Activated T-cell treated with anti-CD3 and anti-CD28 coated beads, Interleukin-2, amount 50 U/mL, for 72 hours (primary cell): Measurements from ENCODE around the gene NDFIP1. TPM values are rescaled to one million over a fixed set of nuclear protein-coding genes. Genes with fewer than 3 reads are reported as not detected.

Experiments used
- ATAC-seq, 2 donors: fragments of 150-1000 bp; cut with Tn5 transposase; replicated peaks in 1 of 2; 2 replicates each; pipeline ENCODE4 v1.10.0; 2021; ENCODE audit warnings: moderate library complexity in 2 of 2, mild to moderate bottlenecking in 1 of 2
- DNase-seq, 2 donors: peaks; one replicate each; pipeline ENCODE4 v3.0.0; 2021 to 2022; ENCODE audit warnings: mixed read lengths in 1 of 2
- H3K27ac Mint-ChIP-seq: one replicate; pipeline ENCODE4 v1.8.0; 2022; ENCODE audit warnings: mild to moderate bottlenecking, moderate library complexity, mixed read lengths
- H3K27me3 Mint-ChIP-seq: one replicate; pipeline ENCODE4 v1.8.0; 2022; ENCODE audit warnings: low read depth, mixed read lengths
- H3K36me3 Mint-ChIP-seq, 2 donors: one replicate each; pipeline ENCODE4 v1.8.0; 2022; ENCODE audit warnings: mixed read lengths in 2 of 2, mild to moderate bottlenecking in 1 of 2; ENCODE audit not compliant: insufficient read depth in 2 of 2
- H3K4me1 Mint-ChIP-seq: one replicate; pipeline ENCODE4 v1.8.0; 2022; ENCODE audit warnings: low read depth, mixed read lengths
- H3K4me3 Mint-ChIP-seq, 2 donors: one replicate each; pipeline ENCODE4 v1.8.0; 2022; ENCODE audit warnings: mild to moderate bottlenecking in 2 of 2, mixed read lengths in 2 of 2, moderate library complexity in 2 of 2
- H3K9me3 Mint-ChIP-seq, 2 donors: one replicate each; pipeline ENCODE4 v1.8.0; 2022; ENCODE audit warnings: mixed read lengths in 2 of 2
- total RNA-seq, 2 donors: library from RNA; stranded (reverse); gene quantifications; one replicate each; pipeline ENCODE4 v1.2.3, GENCODE V29; 2022

Gene NDFIP1
- total RNA-seq, 2 donors from 2014 or later: 63.1 to 73.1 TPM

GRCh38 chr5:142197781-142198180 lies 89.2 kb downstream of the NDFIP1 start:
- no peak for DNase-seq

GRCh38 chr5:142199388-142199787 lies 90.8 kb downstream of the NDFIP1 start:
- Mint-ChIP-seq H3K27ac (no peak overlapping the region), H3K4me3 (no peak overlapping the region)
- ATAC-seq: no peak

More at GRCh38 chr5:142197781-142198180, 89.2 kb downstream of the NDFIP1 start:
- no peaks in the 10 kb centered on the region for H3K36me3 Mint-ChIP-seq
- no peaks in the 10 kb centered on the region for H3K4me1 Mint-ChIP-seq
- H3K27ac Mint-ChIP-seq: no peak overlapping the region
- H3K4me3 Mint-ChIP-seq: no peak overlapping the region
- no peaks in the 10 kb centered on the region for H3K9me3 Mint-ChIP-seq
- H3K27me3 Mint-ChIP-seq: no peaks in the 10 kb centered on the region
- ATAC-seq: no peak

DNA sequence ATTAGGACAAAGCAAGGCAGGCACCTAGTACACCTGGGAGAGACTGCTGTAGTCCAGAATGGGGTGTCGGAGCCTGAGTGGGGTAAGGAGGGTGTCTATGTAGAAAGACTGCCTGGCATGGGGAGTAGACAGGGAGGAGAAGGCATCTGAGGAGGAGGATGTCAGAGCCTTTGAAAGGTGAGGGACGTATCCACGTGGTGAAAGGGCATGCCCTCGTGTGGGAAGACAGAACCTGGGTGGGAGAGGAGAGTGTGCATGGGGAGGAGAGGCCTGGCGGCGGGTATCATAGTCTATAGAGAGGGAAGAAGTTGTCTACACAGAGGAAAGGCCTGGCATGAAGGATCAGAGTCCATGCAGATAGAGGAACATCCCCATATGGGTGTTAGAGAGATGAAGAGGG lies 91.8 kb downstream of the NDFIP1 start:
- ATAC-seq (no peak), DNase-seq (no peak)

More at GRCh38 chr5:142199388-142199787, 90.8 kb downstream of the NDFIP1 start:
- no peaks in the 10 kb centered on the region for H3K36me3 Mint-ChIP-seq
- H3K9me3 Mint-ChIP-seq: no peaks in the 10 kb centered on the region
- H3K27me3 Mint-ChIP-seq: no peaks in the 10 kb centered on the region
- DNase-seq: no peak
- H3K4me1 Mint-ChIP-seq: no peaks in the 10 kb centered on the region

DNA sequence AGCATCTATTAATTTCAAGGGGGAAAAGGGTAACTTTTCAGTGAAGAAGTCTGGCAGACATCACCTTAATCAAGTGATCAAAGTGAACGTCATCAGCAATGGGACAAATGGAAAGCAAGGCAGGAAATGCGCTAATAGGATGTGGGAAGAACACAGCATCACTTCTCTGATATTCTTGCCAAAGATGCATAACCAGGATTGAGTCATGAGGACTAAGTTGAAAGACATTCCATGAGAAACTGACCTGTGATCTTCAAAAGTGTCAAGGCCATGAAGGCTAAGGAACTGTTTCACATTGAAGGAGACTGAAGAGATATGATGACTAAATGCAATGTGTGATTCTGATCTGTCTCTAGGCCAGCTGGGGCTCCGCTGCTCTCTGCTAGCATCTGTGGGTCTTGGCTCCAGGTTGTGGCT lies 92.9 kb downstream of the NDFIP1 start:
- Mint-ChIP-seq H3K4me3 (no peak overlapping the region), H3K27me3 (no peaks in the 10 kb centered on the region), H3K27ac (no peak overlapping the region), H3K36me3 (no peaks in the 10 kb centered on the region), H3K4me1 (no peaks in the 10 kb centered on the region), H3K9me3 (no peaks in the 10 kb centered on the region)
- DNase-seq: no peak
- no peak for ATAC-seq

More for the DNA sequence above, 91.8 kb downstream of the NDFIP1 start:
- H3K27me3 Mint-ChIP-seq: no peaks in the 10 kb centered on the region
- H3K27ac Mint-ChIP-seq: no peak overlapping the region
- no peaks in the 10 kb centered on the region for H3K36me3 Mint-ChIP-seq
- no peaks in the 10 kb centered on the region for H3K9me3 Mint-ChIP-seq
- no peak overlapping the region for H3K4me3 Mint-ChIP-seq
- H3K4me1 Mint-ChIP-seq: no peaks in the 10 kb centered on the region

DNA sequence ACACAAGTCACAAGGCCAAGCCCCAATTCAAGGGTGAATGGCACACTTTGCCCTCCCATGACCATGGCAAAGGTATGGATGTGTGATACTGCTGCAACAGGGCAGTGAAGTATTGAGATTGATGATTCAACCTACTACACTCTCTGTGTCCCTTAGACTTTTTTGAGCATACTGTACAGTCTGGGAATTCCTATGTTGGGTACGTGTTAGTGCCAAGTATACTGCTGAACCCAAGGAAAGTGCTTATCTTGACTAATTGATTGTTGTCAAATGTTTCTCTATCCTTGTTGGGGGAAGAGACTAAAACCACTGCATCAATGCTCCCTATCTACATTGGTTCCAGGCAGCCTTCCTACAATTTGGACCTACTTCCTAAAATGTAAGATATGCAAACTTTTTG lies 93.7 kb downstream of the NDFIP1 start:
- DNase-seq (no peak), ATAC-seq (no peak)

More for the DNA sequence above, 93.7 kb downstream of the NDFIP1 start:
- H3K9me3 Mint-ChIP-seq: no peaks in the 10 kb centered on the region
- H3K27ac Mint-ChIP-seq: no peak overlapping the region
- no peaks in the 10 kb centered on the region for H3K27me3 Mint-ChIP-seq
- no peak overlapping the region for H3K4me3 Mint-ChIP-seq
- H3K4me1 Mint-ChIP-seq: no peaks in the 10 kb centered on the region
- no peaks in the 10 kb centered on the region for H3K36me3 Mint-ChIP-seq

Other genes with a start within 250 kb of the NDFIP1 start
- under 1 TPM in 1 of 2 donors, not detected in 1; 0.25 TPM for gene PCDH1, start 230.4 kb upstream of the NDFIP1 start, total RNA-seq
- 10 to 100 TPM; 48.6 to 52.2 TPM for gene DELE1, start 184.9 kb upstream of the NDFIP1 start, total RNA-seq
- gene PCDH12, start 150.6 kb upstream of the NDFIP1 start, total RNA-seq: under 1 TPM; 0.31 to 0.58 TPM
- gene RNF14, start 139.7 kb upstream of the NDFIP1 start, total RNA-seq: 10 to 100 TPM; 38.6 to 40.4 TPM
- gene GNPDA1, start 95.8 kb upstream of the NDFIP1 start, total RNA-seq: 10 to 100 TPM; 23.6 to 28.0 TPM
- 1 to 10 TPM; 1.1 to 1.4 TPM for gene SPRY4, start 216.2 kb downstream of the NDFIP1 start, total RNA-seq